Embryonic facial prominence (tissue), 1 donor: ENCODE data around the gene POLDIP2.

Source experiments
- DNase-seq: peaks from one replicate; pipeline ENCODE4 v3.0.0-alpha.2; 2016; ENCODE audit errors: extremely low spot score

The POLDIP2 gene

GRCh38 chr17:28390141-28390540 lies 32.8 kb upstream of the POLDIP2 start:
- no peak for DNase-seq

- no peak for DNase-seq
Measured at GRCh38 chr17:28388106-28388505, 30.8 kb upstream of the POLDIP2 start.

- DNase-seq = no peak
Measured at GRCh38 chr17:28386391-28386790, 29.1 kb upstream of the POLDIP2 start.

GRCh38 chr17:28385406-28385805 lies 28.1 kb upstream of the POLDIP2 start:
- no peak for DNase-seq

- no peak for DNase-seq
Measured at GRCh38 chr17:28385037-28385400, 27.7 kb upstream of the POLDIP2 start.

GRCh38 chr17:28384281-28385036 lies 27.1 kb upstream of the POLDIP2 start:
- no peak for DNase-seq

GRCh38 chr17:28381141-28381825 lies 24.0 kb upstream of the POLDIP2 start:
- DNase-seq = no peak

GRCh38 chr17:28379814-28380801 lies 22.8 kb upstream of the POLDIP2 start:
- no peak for DNase-seq

- no peak for DNase-seq
Measured at GRCh38 chr17:28372945-28373274, 15.6 kb upstream of the POLDIP2 start.

- no peak for DNase-seq
Measured at GRCh38 chr17:28372203-28372944, 15.0 kb upstream of the POLDIP2 start.

- peak; percentile 54 for DNase-seq
Measured at GRCh38 chr17:28371245-28372202, 14.2 kb upstream of the POLDIP2 start, which contains the start of gene SARM1. Gene SARM1, plus strand, starts transcription at chr17:28371694. Its CDS starts 339 bp downstream, at chr17:28372033.

GRCh38 chr17:28370744-28371103 lies 13.4 kb upstream of the POLDIP2 start:
- no peak for DNase-seq

- no peak for DNase-seq
Measured at GRCh38 chr17:28370035-28370743, 12.9 kb upstream of the POLDIP2 start, which contains the start of gene VTN. Gene VTN, minus strand, starts transcription at chr17:28370307. Its CDS starts 104 bp downstream, at chr17:28370203.

GRCh38 chr17:28369684-28370034 lies 12.3 kb upstream of the POLDIP2 start:
- DNase-seq = no peak

- DNase-seq = no peak
Measured at GRCh38 chr17:28368915-28369683, 11.8 kb upstream of the POLDIP2 start.

GRCh38 chr17:28368306-28368831 lies 11.0 kb upstream of the POLDIP2 start:
- no peak for DNase-seq

- DNase-seq = no peak
Measured at GRCh38 chr17:28367641-28368305, 10.4 kb upstream of the POLDIP2 start.

GRCh38 chr17:28366605-28367004 lies 9.3 kb upstream of the POLDIP2 start:
- DNase-seq = no peak
